Erythroblast (primary cell): ENCODE results near the gene ZNRF3.

Source experiments
- DNase-seq, 2 experiments: peaks; one replicate each; lab custom pipeline; 2025; lab: John Stamatoyannopoulos, UW
- GATA1 ChIP-seq: IDR thresholded peaks from 2 replicates; pipeline ENCODE4 v1.6.1; 2011; ENCODE audit warnings: low read depth, mild to moderate bottlenecking, control low read depth, low read length, moderate library complexity
- POLR2A ChIP-seq: IDR thresholded peaks from 2 replicates; pipeline ENCODE4 v1.6.1; 2011; ENCODE audit warnings: mild to moderate bottlenecking, low read length

The ZNRF3 gene

GRCh38 chr22:29043906-29044575, 160.7 kb downstream of the ZNRF3 start:
- TF ChIP-seq POLR2A = no peak
- no peak for TF ChIP-seq GATA1
- DNase-seq = no peak

DNA sequence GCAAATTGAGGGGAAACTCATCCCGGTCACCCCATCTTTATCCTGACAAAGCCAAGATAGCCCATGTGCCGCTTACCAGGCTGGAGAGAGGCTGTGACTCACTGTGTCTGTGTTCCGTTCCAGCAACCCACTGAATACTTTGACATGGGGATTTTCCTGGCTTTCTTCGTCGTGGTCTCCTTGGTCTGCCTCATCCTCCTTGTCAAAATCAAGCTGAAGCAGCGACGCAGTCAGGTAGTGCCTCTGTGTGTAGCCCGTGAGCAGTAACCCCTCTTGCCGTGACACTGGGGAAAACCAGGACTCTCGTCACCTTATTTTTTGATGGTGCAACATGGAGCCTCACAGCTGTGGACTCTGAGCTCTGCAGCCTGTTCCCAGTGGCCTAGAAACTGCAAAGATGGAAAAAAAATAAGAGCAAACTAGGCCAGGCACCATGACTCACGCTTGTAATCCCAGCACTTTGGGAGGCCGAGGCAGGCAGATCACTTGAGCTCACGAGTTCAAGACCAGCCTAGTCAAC, 161.3 kb downstream of the ZNRF3 start:
- TF ChIP-seq POLR2A (no peak), GATA1 (no peak)
- DNase-seq = no peak

DNA sequence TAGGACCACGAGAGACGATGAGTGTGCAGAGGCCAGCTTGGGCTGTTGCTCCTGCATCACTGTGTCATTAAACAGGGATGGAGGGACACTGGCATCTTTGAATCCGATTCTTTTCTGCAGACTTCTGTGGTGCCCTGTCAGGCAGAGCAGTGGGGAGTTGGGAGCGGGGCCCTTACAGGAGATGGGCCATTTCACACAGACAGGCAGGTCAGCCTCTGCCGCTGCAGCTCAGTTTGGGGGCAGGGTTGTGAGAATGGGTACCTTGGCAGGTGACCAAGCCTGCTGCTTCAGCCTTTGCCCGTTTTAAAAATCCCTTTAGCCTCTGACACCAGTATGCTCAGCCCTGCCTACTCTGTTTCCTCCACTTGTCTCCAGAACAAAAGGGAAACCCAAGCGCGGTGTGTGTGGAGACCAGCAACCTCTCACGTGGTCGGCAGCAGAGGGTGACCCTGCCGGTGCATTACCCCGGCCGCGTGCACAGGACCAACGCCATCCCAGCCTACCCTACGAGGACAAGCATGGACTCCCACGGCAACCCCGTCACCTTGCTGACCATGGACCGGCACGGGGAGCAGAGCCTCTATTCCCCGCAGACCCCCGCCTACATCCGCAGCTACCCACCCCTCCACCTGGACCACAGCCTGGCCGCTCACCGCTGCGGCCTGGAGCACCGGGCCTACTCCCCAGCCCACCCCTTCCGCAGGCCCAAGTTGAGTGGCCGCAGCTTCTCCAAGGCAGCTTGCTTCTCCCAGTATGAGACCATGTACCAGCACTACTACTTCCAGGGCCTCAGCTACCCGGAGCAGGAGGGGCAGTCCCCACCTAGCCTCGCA, 165.7 kb downstream of the ZNRF3 start:
- TF ChIP-seq GATA1 (no peak), POLR2A (no peak)
- no peak for DNase-seq

- TF ChIP-seq POLR2A = no peak
- no peak for TF ChIP-seq GATA1
- no peak for DNase-seq
These were observed 166.4 kb downstream of the ZNRF3 start for GRCh38 chr22:29049655-29050263.

GRCh38 chr22:29050457-29050856, 167.1 kb downstream of the ZNRF3 start:
- TF ChIP-seq GATA1 (no peak), POLR2A (no peak)
- no peak for DNase-seq

DNA sequence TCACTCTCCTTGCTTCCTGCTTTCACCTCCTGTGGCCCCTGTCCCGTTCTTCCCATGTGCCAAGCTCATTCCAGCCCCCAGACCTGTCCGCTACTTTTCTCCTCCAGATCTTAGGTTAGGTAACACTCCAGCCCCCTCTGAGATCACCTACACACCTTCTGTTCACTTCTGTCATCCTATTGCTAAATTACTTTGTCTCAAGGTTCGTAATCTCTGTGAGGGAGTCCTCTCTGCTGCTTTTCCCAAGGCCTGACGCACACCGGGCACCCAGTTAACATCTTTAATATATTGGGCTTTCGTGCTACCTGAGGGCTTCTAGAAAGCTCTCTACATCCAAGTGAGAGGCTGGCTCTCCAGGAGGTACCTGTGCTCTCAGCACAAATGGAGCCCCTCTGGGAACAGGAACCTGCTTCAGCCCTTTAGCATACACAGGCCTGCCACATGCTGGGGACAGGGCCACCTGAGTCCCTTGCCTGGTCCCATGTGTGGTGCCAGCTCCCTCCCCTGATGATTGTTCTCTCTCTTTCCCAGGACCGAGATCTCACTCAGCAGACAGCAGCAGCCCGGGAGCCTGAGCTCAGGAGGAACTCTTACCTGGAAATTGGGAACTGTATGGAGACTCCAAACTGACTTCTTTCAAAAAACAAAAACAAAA, 169.8 kb downstream of the ZNRF3 start:
- no peak for DNase-seq
- no peak for TF ChIP-seq POLR2A
- no peak for TF ChIP-seq GATA1

DNA sequence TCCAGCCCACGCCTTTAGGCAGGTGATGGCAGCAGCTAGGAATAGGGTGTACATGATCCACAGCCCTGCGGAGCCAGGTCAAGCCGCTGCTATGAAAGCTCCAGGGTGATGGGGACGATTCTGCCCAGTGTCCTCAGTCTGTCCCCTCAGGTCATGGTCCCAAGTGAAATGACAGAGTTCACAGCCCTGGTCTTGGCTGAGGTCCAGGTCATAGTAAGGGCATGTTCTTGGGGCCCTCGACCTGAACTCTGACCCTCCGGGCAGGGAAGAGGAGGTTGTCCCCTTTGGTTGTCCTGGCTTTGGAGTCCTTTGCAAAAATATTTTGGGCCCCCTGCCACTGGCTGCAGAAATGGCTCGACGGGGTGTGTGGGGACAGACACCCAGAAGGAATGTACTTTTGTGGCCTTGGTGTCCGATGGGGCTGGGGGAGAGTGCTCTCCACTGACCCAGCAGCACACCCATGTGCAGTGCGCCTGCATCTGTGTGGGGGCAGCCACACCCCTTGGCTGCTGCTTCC, 170.9 kb downstream of the ZNRF3 start:
- TF ChIP-seq GATA1 (no peak), POLR2A (no peak)

DNA sequence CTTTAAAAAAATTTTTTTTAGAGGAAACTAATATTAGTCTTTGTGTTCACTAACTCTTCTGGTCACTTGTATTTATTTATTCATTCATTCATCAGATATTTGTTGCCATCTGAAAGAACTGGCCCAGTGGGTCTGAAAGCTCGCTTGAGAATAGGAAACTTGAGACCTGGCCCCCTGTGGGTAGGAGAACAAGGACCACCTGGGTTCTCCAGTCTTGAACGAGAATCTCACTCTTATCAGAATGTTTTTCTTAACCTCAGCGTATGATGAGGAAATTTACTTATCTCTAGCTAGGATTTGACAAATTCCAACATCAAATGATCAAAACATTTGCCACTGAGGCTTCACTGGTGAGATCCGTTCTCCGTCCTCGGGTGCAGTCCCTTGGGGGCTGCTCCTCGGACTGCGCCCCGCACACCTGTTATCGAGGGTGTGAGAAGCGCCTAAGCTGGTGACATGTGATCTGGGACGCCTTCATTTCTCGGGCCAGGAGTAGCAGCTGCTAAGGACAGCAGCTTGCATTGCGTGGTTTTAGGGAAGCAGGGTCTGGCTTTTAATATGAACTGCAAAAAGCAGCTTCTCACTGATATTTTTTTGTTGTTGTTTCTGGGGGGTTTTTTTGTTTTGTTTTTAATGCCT, 171.9 kb downstream of the ZNRF3 start:
- no peak for DNase-seq
- TF ChIP-seq GATA1 (no peak), POLR2A (no peak)

More for the DNA sequence above, 170.9 kb downstream of the ZNRF3 start:
- DNase-seq = no peak

- DNase-seq = no peak
- TF ChIP-seq POLR2A = no peak
- TF ChIP-seq GATA1 = no peak
These were observed 173.1 kb downstream of the ZNRF3 start for GRCh38 chr22:29056472-29056871.

- TF ChIP-seq POLR2A (no peak), GATA1 (no peak)
- no peak for DNase-seq
These were observed 177.0 kb downstream of the ZNRF3 start for GRCh38 chr22:29060251-29060869.

- no peak for DNase-seq
- TF ChIP-seq POLR2A (no peak), GATA1 (no peak)
These were observed 177.6 kb downstream of the ZNRF3 start for GRCh38 chr22:29060931-29061330.

- DNase-seq = peak in 1 of 2 experiments; percentile 31
- TF ChIP-seq GATA1 (no peak), POLR2A (no peak)
These were observed 178.4 kb downstream of the ZNRF3 start, which contains the start of gene C22orf31 for GRCh38 chr22:29061773-29062172. Gene C22orf31 (minus strand): TSS chr22:29061831. CDS start chr22:29061792, 39 bp downstream.
